K562 (cell line): Measurements from ENCODE around the gene RABL3. TPM values are rescaled to one million over a fixed set of nuclear protein-coding genes. Genes with fewer than 3 reads are reported as not detected.

Experiments used
- ATAC-seq: fragments of 200-7000 bp; cut with Tn5 transposase; 3 replicates; pipeline ENCODE4 v1.9.1; 2020; ENCODE audit warnings: moderate library complexity
- BruUV-seq: library from RNA; stranded (reverse); fragments of 400-500 nt; replicated peaks from 2 replicates; lab custom pipeline; 2021; lab: Mats Ljungman, UMichigan
- CTCF ChIA-PET: fragments of 300-600 bp; formaldehyde crosslinking; extraction: SDS; loops from one replicate; lab custom pipeline; 2021; ENCODE audit warnings: low intra/inter-chr PET ratio; lab: Yijun Ruan, JAX
- POLR2A ChIA-PET: fragments of 300-600, 350-650 bp; sonication (Branson Sonifier 250); formaldehyde crosslinking; extraction: SDS; loops from one replicate; lab custom pipeline; 2021; ENCODE audit warnings: antibody characterized with exemption, inconsistent platforms; lab: Yijun Ruan, JAX
- DNase-seq, 4 experiments: peaks; one replicate each; pipeline versions ENCODE4 v3.0.0 to v3.0.0-alpha.2; 2011 to 2018; ENCODE audit warnings: low spot score in 3 of 4, mixed read lengths in 3 of 4; ENCODE audit errors: extremely low read depth in 1 of 4
- FAIRE-seq: peaks from 2 replicates; lab custom pipeline; 2011; peaks lifted over from hg19 to GRCh38; lab: Jason Lieb, UNC
- H2AFZ ChIP-seq: 2 replicates; pipeline ENCODE4 v1.6.0; 2011; ENCODE audit warnings: low read depth, low read length, control low read depth, inconsistent platforms
- H3K27ac ChIP-seq: fragments of 200-600 bp; 3 replicates; pipeline ENCODE4 v1.8.0; 2011; ENCODE audit warnings: low read depth, mild to moderate bottlenecking, control low read depth, inconsistent platforms, low read length, moderate library complexity, mixed read lengths; ENCODE audit errors: extremely low read depth
- H3K27me3 ChIP-seq, 2 experiments: fragments of 300-600 bp in 1 of 2; 2 replicates in 1 of 2; 3 replicates in 1 of 2; pipeline versions ENCODE4 v1.6.0 to v1.8.0; 2011; ENCODE audit warnings: inconsistent platforms in 2 of 2, low read length in 2 of 2, mild to moderate bottlenecking in 1 of 2, mixed read lengths in 1 of 2, moderate library complexity in 1 of 2; ENCODE audit not compliant: control insufficient read depth in 2 of 2, insufficient read depth in 2 of 2
- H3K36me3 ChIP-seq: fragments of 300-600 bp; 3 replicates; pipeline ENCODE4 v1.8.0; 2011; ENCODE audit warnings: mild to moderate bottlenecking, low read length, inconsistent platforms; ENCODE audit not compliant: control insufficient read depth, insufficient read depth
- H3K4me1 ChIP-seq, 2 experiments: fragments of 200-600 bp in 1 of 2; replicated peaks in 1 of 2; 2 replicates in 1 of 2; 3 replicates in 1 of 2; pipeline versions ENCODE4 v1.5.1 to v1.8.0; 2011; ENCODE audit warnings: inconsistent platforms in 2 of 2, low read length in 2 of 2, mild to moderate bottlenecking in 1 of 2, mixed read lengths in 1 of 2, moderate library complexity in 1 of 2; ENCODE audit not compliant: control insufficient read depth in 2 of 2, insufficient read depth in 2 of 2
- H3K4me2 ChIP-seq: 2 replicates; pipeline ENCODE4 v1.6.1; 2011; ENCODE audit warnings: low read length, control low read depth, inconsistent platforms, mixed read lengths; ENCODE audit not compliant: insufficient read depth
- H3K4me3 ChIP-seq: fragments of 200-600 bp; sonication (generic), shearing (Covaris generic); 2 replicates; pipeline ENCODE4 v1.5.1; 2016; ENCODE audit warnings: control low read depth, inconsistent platforms
- H3K79me2 ChIP-seq: fragments of 200-600 bp; 3 replicates; pipeline ENCODE4 v1.8.0; 2011; ENCODE audit warnings: low read length, inconsistent platforms; ENCODE audit not compliant: control insufficient read depth, insufficient read depth
- H3K9ac ChIP-seq, 2 experiments: 2 replicates each; pipeline versions ENCODE4 v1.6.0 to v1.6.1; 2011; ENCODE audit warnings: low read depth in 2 of 2, low read length in 2 of 2, control low read depth in 1 of 2, inconsistent platforms in 1 of 2, mild to moderate bottlenecking in 1 of 2, mixed read lengths in 1 of 2; ENCODE audit not compliant: insufficient read depth in 1 of 2
- H3K9me1 ChIP-seq: one replicate; pipeline ENCODE4 v1.6.0; 2011; ENCODE audit warnings: inconsistent platforms, mild to moderate bottlenecking, low read length, moderate library complexity; ENCODE audit not compliant: control insufficient read depth, insufficient read depth
- H3K9me3 ChIP-seq: replicated peaks from 2 replicates; pipeline ENCODE4 v1.5.1; 2011; ENCODE audit warnings: low read depth, low read length, inconsistent platforms; ENCODE audit not compliant: control insufficient read depth, insufficient read depth
- H4K20me1 ChIP-seq: replicated peaks from 2 replicates; pipeline ENCODE4 v1.6.1; 2011; ENCODE audit warnings: low read length, inconsistent platforms, mixed read lengths; ENCODE audit not compliant: control insufficient read depth, insufficient read depth
- CBFA2T3 ChIP-seq: fragments of 450-650 bp; IDR thresholded peaks from 2 replicates; pipeline ENCODE4 v1.6.1; 2017
- CREB1 ChIP-seq, 2 experiments: sonication (generic) in 1 of 2; formaldehyde crosslinking in 1 of 2; IDR thresholded peaks; 2 replicates each; pipeline versions ENCODE4 v1.6.1 to v1.8.0; 2012 to 2022; ENCODE audit warnings: inconsistent platforms in 1 of 2, mild to moderate bottlenecking in 1 of 2, missing genetic modification reagents in 1 of 2, moderate library complexity in 1 of 2
- PHB2 ChIP-seq: fragments of 450-650 bp; IDR thresholded peaks from 2 replicates; pipeline ENCODE4 v1.6.1; 2017; ENCODE audit warnings: low read depth
- TRIM28 ChIP-seq: fragments of 450-650 bp; IDR thresholded peaks from 2 replicates; pipeline ENCODE4 v1.6.1; 2017
- ZC3H4 ChIP-seq: sonication (generic); formaldehyde crosslinking; IDR thresholded peaks from 2 replicates; pipeline ENCODE4 v1.9.0; 2021; ENCODE audit warnings: missing genetic modification reagents, borderline replicate concordance
- ZNF3 ChIP-seq: fragments of 250-450 bp; sonication (Bioruptor Pico); IDR thresholded peaks from 2 replicates; pipeline ENCODE4 v1.5.0; 2021; ENCODE audit warnings: mild to moderate bottlenecking, moderate library complexity
- ZNF436 ChIP-seq: fragments of 250-450, 450-650 bp; sonication (Bioruptor Pico); formaldehyde crosslinking; IDR thresholded peaks from 2 replicates; pipeline ENCODE4 v1.7.0; 2020; ENCODE audit warnings: mild to moderate bottlenecking
- WGBS: fragments of 100-300 bp; shearing (Covaris generic); methylation state at CpG from one replicate; pipeline ENCODE4 v1.1.6; 2016; ENCODE audit warnings: low coverage, mixed read lengths; ENCODE audit not compliant: insufficient coverage; ENCODE audit errors: missing lambda C conversion rate; 5-methylcytosine and 5-hydroxymethylcytosine counted together
- in situ Hi-C: fragments of 300-500 bp; cut with MboI; formaldehyde crosslinking; loops from 4 replicates; pipeline ENCODE4 v1.15.0; 2018; ENCODE audit warnings: inconsistent platforms, mixed read lengths
- intact Hi-C: fragments of 100-400 bp; cut with micrococcal nuclease; formaldehyde crosslinking; loops from 2 replicates; pipeline ENCODE4 v1.14.2; 2022
- polyA plus RNA-seq, 8 experiments: library from polyadenylated mRNA; depleted of rRNA in 4 of 8; stranded (reverse) in 5 of 8; unstranded in 3 of 8; fragments of >200 nt; fragmentation: Nextera tagmentation in 2 of 8; fragmentation: Illumina TruSeq in 1 of 8; extraction: Ambion mirVana in 2 of 8; extraction: Trizol in 1 of 8; gene quantifications; 2 replicates each; pipeline versions ENCODE4 v1.2.1 to v1.2.3, GENCODE V29; 2011 to 2014; ENCODE audit warnings: inconsistent platforms in 1 of 8, missing spikeins in 1 of 8
- total RNA-seq, 7 experiments: library from RNA; depleted of rRNA in 6 of 7; stranded (reverse); fragments of >200 nt in 6 of 7; fragmentation: Illumina TruSeq in 2 of 7; extraction: Trizol in 2 of 7; gene quantifications; 2 replicates each; pipeline versions ENCODE4 v1.2.1 to v1.2.3, GENCODE V29; 2011 to 2021; ENCODE audit warnings: low replicate concordance in 1 of 7

Gene RABL3
- total and polyA plus RNA-seq, 9 of the 15 experiments (the other 6 are each of a cell fraction or from before 2014, with no cell fraction given) = 6.5 to 30.7 (median 12.3) TPM

DNA sequence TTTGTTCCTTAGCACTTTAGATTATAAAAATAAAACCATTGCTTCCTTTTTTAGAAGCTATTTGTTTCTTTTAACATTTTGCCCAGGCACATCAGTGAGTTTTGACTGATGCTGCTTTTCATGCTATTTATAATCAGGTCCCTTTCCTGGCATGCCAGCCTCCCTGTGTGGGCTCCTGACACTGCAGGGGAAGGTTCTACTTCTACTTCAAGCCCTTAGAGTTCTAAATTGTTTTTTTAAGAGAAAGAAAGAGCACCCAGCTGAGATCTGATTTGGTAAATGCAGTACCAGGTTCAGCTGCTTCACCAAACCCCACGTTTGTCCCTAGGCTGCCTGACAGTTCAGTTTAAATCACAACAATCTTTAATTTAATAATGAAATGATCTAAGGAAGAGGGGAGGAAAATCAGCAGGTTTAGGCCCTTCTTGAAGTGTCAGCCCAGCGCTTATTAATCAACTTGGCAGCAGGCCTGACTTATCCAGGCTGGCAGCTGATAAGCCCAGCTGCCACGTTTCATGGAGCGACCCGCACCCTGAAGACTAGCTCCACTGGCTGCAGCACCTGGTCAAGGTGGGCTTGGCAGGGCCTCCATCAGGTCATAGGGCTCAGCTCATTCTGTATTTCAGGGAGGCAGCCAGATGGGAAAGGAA, 89.3 kb downstream of the RABL3 start:
- intact Hi-C loops = no loop called here
- ChIA-PET CTCF (no interaction called here), POLR2A (no interaction called here)
- no peak for ATAC-seq
- H4K20me1 ChIP-seq = no peaks in the 10 kb centered on the region
- no peak overlapping the region for H3K27ac ChIP-seq
- H3K4me3 ChIP-seq = no peak overlapping the region
- no peaks in the 10 kb centered on the region for H3K9me1 ChIP-seq
- H2AFZ ChIP-seq = no peak overlapping the region
- TF ChIP-seq CREB1 (IDR thresholded peaks at IDR 0.05) (no peak), CREB1 (CRISPR knock-in tag; IDR thresholded peaks at IDR 0.05) (no peak), ZNF3 (CRISPR knock-in tag) (no peak), ZNF436 (CRISPR knock-in tag) (no peak), CBFA2T3 (peak; percentile 10; the same call in 1 of the 2 replicates), TRIM28 (no peak)
- 0 out of 4 replicates have a peak overlapping the region, but pooled peaks of 1 of the 2 experiments have one; percentile 26 for H3K9ac ChIP-seq
- no peak for FAIRE-seq
- no peaks in the 10 kb centered on the region for H3K9me3 ChIP-seq
- in situ Hi-C loops = no loop called here
- DNase-seq = no peak
- BruUV-seq = no TSS peak
- no peaks in the 10 kb centered on the region; a peak in 1 of 5 replicates for H3K4me1 ChIP-seq
- H3K79me2 ChIP-seq = no peaks in the 10 kb centered on the region
- H3K4me2 ChIP-seq = no peak overlapping the region
- 7% methylated on average over 3 of the region's 5 CpGs for WGBS
- no peaks in the 10 kb centered on the region for H3K36me3 ChIP-seq
- H3K27me3 ChIP-seq = no peaks in the 10 kb centered on the region

- Histone ChIP-seq H3K9me3 (no peaks in the 10 kb centered on the region), H3K4me2 (no peak overlapping the region), H3K79me2 (no peaks in the 10 kb centered on the region), H2AFZ (no peak overlapping the region), H3K9me1 (no peaks in the 10 kb centered on the region), H4K20me1 (no peaks in the 10 kb centered on the region), H3K4me3 (no peak overlapping the region), H3K27ac (no peak overlapping the region), H3K4me1 (no peaks in the 10 kb centered on the region; a peak in 2 of 5 replicates), H3K9ac (no peak overlapping the region), H3K36me3 (no peaks in the 10 kb centered on the region), H3K27me3 (no peaks in the 10 kb centered on the region)
- intact Hi-C loops = no loop called here
- no TSS peak for BruUV-seq
- WGBS = 38% methylated on average over 3 of the region's 3 CpGs
- no peak for ATAC-seq
- FAIRE-seq = no peak
- ChIA-PET POLR2A (no interaction called here), CTCF (no interaction called here)
- no peak for DNase-seq
- no peak for TF ChIP-seq PHB2
- TF ChIP-seq ZC3H4 (CRISPR knock-in tag) = no peak
- in situ Hi-C loops = no loop called here
These were observed 90.0 kb downstream of the RABL3 start for GRCh38 chr3:120652281-120652680.
